Stimulated activated naive B cell treated with anti-CD40 and anti-IgM and Interleukin-4, amounts not matched to agents 10 μg/mL and 1 μg/mL and 100 μg/mL, for 72 hours (primary cell): Measurements from ENCODE around the gene PLA2G4B.
A peak's percentile ranks its signal among the peaks of the same experiment; 100 is the strongest.
"Not testable (repeated sequence)": the region's sequence is repeated elsewhere in the genome, so short reads cannot be mapped to it uniquely, and the experiment has no call there.

Experiments used
- ATAC-seq, 2 donors: fragments of 150-1000 bp; cut with Tn5 transposase; replicated peaks; 2 replicates each; pipeline ENCODE4 v1.10.0; 2021; ENCODE audit warnings: moderate library complexity in 1 of 2
- DNase-seq: peaks from one replicate; pipeline ENCODE4 v3.0.0; 2021
- H3K27ac Mint-ChIP-seq: one replicate; pipeline ENCODE4 v1.8.0; 2022; ENCODE audit warnings: mild to moderate bottlenecking, mixed read lengths
- H3K27me3 Mint-ChIP-seq, 2 donors: one replicate each; pipeline ENCODE4 v1.8.0; 2022; ENCODE audit warnings: mixed read lengths in 2 of 2
- H3K36me3 Mint-ChIP-seq, 2 donors: one replicate each; pipeline ENCODE4 v1.8.0; 2022; ENCODE audit warnings: mixed read lengths in 2 of 2, mild to moderate bottlenecking in 1 of 2
- H3K4me1 Mint-ChIP-seq, 2 donors: one replicate each; pipeline ENCODE4 v1.8.0; 2022; ENCODE audit warnings: mixed read lengths in 2 of 2, mild to moderate bottlenecking in 1 of 2
- H3K4me3 Mint-ChIP-seq, 2 donors: one replicate each; pipeline ENCODE4 v1.8.0; 2022; ENCODE audit warnings: mild to moderate bottlenecking in 2 of 2, mixed read lengths in 2 of 2, moderate library complexity in 1 of 2
- H3K9me3 Mint-ChIP-seq, 2 donors: one replicate each; pipeline ENCODE4 v1.8.0; 2022; ENCODE audit warnings: mixed read lengths in 2 of 2, mild to moderate bottlenecking in 1 of 2

PLA2G4B gene

DNA sequence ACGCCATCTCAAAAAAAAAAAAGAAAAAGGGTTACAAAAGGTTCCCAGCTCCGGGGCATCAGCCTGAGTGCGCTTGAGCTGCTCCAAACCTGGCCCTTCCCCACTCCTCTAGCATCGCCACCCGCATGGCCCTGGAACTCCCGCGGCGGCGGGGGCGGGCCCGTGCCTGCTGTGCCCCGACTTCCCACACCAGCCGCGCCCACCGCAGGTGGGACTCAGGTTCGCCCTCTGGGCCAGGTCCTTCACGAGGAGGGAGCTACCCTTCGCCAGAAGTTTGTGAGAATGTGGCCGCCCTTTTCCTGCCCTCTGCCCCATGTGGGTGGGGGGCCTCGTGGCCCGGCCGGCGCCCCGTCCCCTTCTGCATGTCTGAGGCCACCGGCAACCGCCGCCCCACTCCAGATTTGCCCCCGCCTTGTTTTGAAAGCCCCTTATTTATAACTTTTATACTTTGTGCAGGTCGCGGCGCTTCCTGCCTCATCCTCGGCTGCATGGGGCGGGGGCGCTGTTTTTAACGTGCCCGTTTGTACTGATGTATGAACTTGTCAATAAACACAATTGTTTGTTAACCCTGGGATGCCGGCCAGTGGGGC, 11.3 kb upstream of the PLA2G4B start:
- ATAC-seq, result peak; percentile 8 to 17
- no peaks in the 10 kb centered on the region for H3K9me3 Mint-ChIP-seq

DNA sequence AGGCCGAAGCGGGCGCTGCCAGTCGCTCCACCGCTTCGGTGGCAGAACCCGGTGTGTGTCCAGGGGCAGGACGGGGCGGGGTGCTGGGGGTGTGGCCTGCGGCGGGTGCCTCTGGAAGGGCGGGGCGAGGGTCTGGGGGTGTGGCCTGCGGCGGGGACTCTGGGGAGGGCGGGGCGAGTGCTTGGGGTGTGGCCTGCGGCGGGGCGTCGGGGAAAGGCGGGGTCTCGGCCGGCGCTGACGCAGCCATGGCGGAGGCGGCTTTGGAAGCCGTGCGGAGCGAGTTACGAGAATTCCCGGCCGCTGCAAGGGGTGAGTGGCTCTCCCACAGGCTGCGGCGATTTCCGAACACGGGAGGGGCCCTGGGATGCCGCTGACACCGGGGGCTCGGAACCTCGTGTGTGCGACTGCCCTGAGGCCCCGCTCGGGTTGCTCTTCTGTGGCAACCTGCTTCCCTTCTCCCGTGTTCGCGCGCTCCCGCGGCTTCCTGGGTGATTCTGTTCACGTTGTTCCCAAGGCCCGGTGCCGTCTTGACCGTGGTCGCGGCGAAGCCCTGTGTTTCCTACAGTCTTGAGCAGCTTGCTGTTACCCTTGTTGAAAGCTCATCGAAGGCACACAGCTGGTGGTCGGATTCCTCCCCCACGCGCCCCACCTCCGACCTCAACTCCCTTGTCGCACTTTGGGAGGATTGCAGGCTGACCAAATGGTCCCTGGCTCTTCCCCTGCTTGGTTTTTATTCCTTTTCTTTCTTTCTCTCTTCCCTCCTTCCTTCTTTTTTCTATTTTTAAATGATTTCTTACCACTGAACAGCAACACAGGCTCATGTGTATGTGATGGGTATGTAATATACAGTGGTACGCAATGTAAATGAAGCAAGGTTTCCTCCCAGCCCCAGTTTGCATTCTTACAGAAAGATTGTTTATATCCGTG, 10.5 kb upstream of the PLA2G4B start, which contains the start of gene JMJD7:
Gene JMJD7 (plus strand): TSS at position 213 of the 927 bp plus-strand sequence. CDS start 33 bp downstream, at position 246.
- ATAC-seq (peak; percentile 90 to 93), DNase-seq (peak; percentile 85)
- peak within 1 kb of the TSS; percentile 85 to 94 for H3K4me3 Mint-ChIP-seq
- no peaks in the 10 kb centered on the region for H3K27me3 Mint-ChIP-seq
- H3K36me3 Mint-ChIP-seq, result peaks cover 13 to 35% of the 10 kb centered on the region in 2 donors
- peak within 1 kb of the TSS; percentile 92 for H3K27ac Mint-ChIP-seq
- H3K4me1 Mint-ChIP-seq, result peaks cover 30 to 45% of the 10 kb centered on the region in 2 donors
- H3K9me3 Mint-ChIP-seq, result no peaks in the 10 kb centered on the region

More for the DNA sequence above, 11.3 kb upstream of the PLA2G4B start:
- Mint-ChIP-seq H3K27ac (peak overlapping the region; percentile 92), H3K27me3 (no peaks in the 10 kb centered on the region), H3K4me1 (peaks cover 23 to 37% of the 10 kb centered on the region in 2 donors), H3K36me3 (peaks cover 20 to 35% of the 10 kb centered on the region in 2 donors), H3K4me3 (peak overlapping the region; percentile 85 to 94)
- DNase-seq, result no peak

DNA sequence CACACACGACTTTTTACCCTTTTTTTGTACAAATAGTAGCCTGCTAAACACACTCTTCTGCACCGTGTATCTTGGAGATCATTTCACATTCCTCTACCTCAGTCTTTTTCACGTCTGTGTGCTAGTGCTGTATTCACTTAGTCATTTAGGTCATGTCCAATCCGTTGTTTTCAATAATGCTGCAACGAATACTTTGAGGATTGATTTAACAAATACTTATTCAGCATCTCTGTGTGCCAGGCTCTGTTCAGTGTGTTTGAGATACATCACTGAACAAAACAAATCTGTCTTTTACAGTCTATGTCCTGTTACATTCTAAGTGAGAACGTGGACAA, 9.9 kb upstream of the PLA2G4B start:
- peak overlapping the region; percentile 92 for H3K27ac Mint-ChIP-seq
- peaks cover 32 to 45% of the 10 kb centered on the region in 2 donors for H3K4me1 Mint-ChIP-seq

DNA sequence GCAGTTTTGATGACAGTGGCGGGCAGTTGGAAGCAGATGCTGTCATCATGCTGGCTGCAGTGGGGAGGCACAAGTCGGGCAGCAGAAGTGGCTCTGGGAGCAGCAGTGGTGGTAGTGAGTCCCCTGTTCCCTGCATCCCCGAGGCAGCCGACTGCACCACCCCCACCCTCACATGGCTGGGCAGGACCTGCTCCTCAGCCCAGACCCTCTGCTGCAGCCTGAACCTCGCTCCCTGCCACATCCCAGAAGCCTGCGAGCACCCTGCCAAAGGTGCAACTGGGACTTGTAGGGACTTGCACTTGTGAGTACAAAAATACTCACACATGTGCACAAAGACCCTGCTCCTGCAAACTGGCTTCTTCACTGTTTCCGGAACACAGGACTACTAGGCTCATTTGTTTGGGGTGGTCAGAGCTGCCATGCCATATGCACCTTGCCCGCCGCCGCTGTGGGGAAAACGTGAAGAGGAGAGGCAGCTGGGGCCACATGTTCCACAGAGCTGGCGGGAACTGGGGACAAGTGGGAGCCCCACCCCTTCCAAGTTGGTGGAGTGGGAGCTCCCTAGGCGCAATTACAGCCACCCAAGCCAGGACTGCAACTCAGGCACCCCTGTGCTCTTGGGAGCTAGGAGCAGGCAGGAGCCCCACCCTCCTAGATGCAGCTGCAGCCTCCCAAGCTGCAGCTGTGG, 8.5 kb upstream of the PLA2G4B start:
- Mint-ChIP-seq H3K9me3 (no peaks in the 10 kb centered on the region), H3K4me3 (no peak overlapping the region), H3K27me3 (no peaks in the 10 kb centered on the region), H3K36me3 (peaks cover 8 to 35% of the 10 kb centered on the region in 2 donors), H3K4me1 (peaks cover 37 to 45% of the 10 kb centered on the region in 2 donors), H3K27ac (no peak overlapping the region)
- ATAC-seq, result no peak
- DNase-seq, result no peak

More for the DNA sequence above, 9.9 kb upstream of the PLA2G4B start:
- Mint-ChIP-seq H3K4me3 (peak overlapping the region; percentile 85 to 94), H3K36me3 (peaks cover 9 to 35% of the 10 kb centered on the region in 2 donors), H3K9me3 (no peaks in the 10 kb centered on the region), H3K27me3 (no peaks in the 10 kb centered on the region)
- ATAC-seq (no peak), DNase-seq (no peak)

DNA sequence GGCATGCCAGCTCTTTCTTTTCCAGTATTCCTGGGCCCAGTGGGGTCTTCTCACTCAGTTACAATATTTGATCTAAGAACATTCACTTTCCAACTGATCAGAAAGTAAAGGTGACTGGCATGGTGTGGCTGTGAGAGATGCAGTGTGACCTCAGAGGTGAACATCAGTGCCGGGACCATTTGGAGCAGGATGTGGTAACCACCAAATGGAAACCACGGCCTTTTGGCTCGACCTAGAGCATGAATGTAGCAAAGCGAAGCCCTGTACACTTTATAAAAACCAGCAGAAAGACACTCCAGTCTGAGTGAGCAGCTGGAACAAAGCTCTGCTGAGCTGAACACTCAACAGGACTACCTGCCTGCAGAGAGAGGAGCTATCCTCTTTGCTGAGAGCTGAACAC, 7.4 kb upstream of the PLA2G4B start:
- not testable (repeated sequence) for H3K27me3 Mint-ChIP-seq, H3K4me3 Mint-ChIP-seq, DNase-seq, ATAC-seq, H3K9me3 Mint-ChIP-seq
- H3K27ac Mint-ChIP-seq, result peak overlapping the region; percentile 20
- H3K36me3 Mint-ChIP-seq, result peaks cover 12 to 37% of the 10 kb centered on the region in 2 donors
- peaks cover 38 to 45% of the 10 kb centered on the region in 2 donors for H3K4me1 Mint-ChIP-seq

DNA sequence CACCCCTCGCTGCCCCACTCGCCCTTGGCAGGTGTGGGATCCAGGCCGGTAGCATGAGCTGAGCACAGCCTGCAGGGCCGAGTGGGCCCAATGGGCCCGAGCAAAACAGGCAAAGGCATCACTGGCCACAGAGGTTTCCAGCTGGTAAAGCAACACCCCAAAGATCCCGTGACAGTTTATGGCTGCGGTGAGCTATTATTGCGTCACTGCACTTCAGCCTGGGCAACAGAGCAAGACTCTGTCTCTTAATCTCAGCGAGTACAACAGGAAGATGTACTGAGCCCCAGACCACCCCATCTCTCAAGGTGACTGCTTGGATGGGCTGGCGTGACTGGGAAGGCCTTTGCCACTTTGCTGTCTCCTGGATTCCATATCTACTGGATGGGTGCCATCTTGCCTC, 6.4 kb upstream of the PLA2G4B start:
- H3K36me3 Mint-ChIP-seq, result peaks cover 17 to 38% of the 10 kb centered on the region in 2 donors
- ATAC-seq (no peak), DNase-seq (no peak)
- no peaks in the 10 kb centered on the region for H3K27me3 Mint-ChIP-seq
- no peak overlapping the region for H3K4me3 Mint-ChIP-seq
- H3K4me1 Mint-ChIP-seq, result peaks cover 35 to 44% of the 10 kb centered on the region in 2 donors
- no peaks in the 10 kb centered on the region for H3K9me3 Mint-ChIP-seq
- no peak overlapping the region for H3K27ac Mint-ChIP-seq

DNA sequence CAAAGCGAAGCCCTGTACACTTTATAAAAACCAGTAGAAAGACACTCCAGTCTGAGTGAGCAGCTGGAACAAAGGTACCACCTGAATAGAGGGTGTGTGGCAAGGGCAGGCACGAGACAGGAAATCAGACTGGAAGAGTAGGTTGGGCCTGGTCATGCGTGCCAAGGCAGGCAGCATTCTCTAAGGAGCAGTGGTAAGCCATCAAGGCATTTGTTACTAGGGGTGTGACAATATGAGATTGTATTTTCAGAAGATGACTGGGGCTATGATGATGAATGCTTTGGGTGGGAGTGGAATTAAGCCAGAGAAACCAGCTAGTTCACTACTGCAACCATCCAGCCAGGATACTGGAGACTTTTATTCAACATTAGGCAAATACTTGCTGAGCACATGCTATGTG, 5.8 kb upstream of the PLA2G4B start:
- no peak overlapping the region for H3K27ac Mint-ChIP-seq
- H3K36me3 Mint-ChIP-seq, result peaks cover 23 to 39% of the 10 kb centered on the region in 2 donors
- H3K9me3 Mint-ChIP-seq, result no peaks in the 10 kb centered on the region
- no peaks in the 10 kb centered on the region for H3K27me3 Mint-ChIP-seq
- ATAC-seq (peak; percentile 8 to 12), DNase-seq (no peak)
- peaks cover 33 to 37% of the 10 kb centered on the region in 2 donors for H3K4me1 Mint-ChIP-seq
- no peak overlapping the region for H3K4me3 Mint-ChIP-seq

DNA sequence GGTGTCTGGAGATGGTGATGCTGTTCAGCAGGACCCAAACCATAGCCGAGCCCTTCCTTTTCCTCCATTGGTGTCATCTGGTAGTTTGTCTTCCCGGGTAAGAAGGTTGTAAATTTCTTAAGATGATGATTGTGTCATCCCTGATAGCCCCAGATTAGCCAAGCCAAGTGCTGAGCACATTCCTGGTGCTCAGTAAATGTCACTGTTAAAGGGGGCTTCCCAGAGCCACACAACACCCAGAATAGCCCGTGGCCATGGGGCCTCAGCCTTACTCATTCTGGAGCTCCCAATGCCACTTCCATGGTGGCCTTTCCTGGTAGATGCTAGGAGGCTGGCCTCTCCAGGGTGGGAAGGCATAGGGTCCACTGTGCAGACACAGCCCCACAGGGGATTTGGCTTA, 4.6 kb upstream of the PLA2G4B start:
- Mint-ChIP-seq H3K9me3 (no peaks in the 10 kb centered on the region), H3K4me3 (no peak overlapping the region)
- ATAC-seq, result no peak

DNA sequence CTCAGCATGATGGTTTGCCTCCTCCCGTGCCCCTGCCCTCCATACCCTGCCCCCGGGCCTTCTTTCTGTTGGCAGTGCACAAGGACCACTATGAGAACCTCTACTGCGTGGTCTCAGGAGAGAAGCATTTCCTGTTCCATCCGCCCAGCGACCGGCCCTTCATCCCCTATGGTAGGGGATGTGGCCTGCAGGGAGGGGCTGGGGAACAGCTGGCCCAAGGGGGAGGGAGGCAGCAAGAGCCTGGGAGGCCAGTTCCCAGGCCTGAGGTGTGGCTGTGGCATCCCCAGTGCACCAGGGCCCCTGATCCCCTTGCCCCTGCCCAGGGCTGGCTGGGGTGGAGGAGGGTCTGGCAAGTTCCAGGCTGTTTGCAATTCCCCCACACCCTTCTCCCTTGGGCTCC, 2.6 kb upstream of the PLA2G4B start:
- no peak overlapping the region for H3K4me3 Mint-ChIP-seq
- H3K27me3 Mint-ChIP-seq, result no peaks in the 10 kb centered on the region
- no peak overlapping the region for H3K27ac Mint-ChIP-seq
- peaks cover 25 to 47% of the 10 kb centered on the region in 2 donors for H3K36me3 Mint-ChIP-seq
- no peaks in the 10 kb centered on the region for H3K9me3 Mint-ChIP-seq
- no peak for DNase-seq
- ATAC-seq, result no peak
- H3K4me1 Mint-ChIP-seq, result peaks cover 18 to 22% of the 10 kb centered on the region in 2 donors

More for the DNA sequence above, 4.6 kb upstream of the PLA2G4B start:
- Mint-ChIP-seq H3K27me3 (no peaks in the 10 kb centered on the region), H3K27ac (no peak overlapping the region), H3K4me1 (peaks cover 26 to 27% of the 10 kb centered on the region in 2 donors), H3K36me3 (peaks cover 23 to 39% of the 10 kb centered on the region in 2 donors)
- DNase-seq, result no peak

DNA sequence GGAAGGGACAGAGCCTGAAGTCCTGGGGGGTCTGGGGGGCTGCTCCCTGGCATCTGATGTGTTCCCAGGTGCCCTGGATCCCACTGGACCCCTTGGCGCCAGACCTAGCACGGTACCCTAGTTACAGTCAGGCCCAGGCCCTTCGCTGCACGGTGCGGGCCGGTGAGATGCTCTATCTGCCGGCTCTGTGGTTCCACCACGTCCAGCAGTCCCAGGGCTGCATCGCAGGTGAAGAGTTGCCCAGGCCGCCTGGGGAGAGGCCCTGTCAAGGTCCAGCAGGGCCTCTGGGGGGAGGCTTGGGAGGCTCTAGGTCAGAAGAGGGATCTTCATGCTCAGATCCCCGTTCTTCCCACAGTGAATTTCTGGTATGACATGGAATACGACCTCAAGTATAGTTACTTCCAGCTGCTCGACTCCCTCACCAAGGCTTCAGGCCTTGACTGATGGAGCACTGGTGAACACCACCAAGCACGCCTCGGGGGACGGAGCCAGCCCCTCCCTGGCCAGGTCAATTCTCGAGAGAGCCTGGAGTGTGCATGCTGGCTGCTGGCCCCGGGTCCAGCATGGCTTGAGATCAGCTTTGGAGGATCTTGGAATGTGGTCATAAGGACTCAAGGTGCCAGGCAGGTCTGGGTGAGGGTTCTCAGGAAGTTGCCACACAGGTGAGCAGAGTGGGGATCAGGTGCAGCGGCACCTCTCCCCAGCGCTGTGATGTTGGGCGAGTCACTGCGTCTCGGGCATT, 1.8 kb upstream of the PLA2G4B start:
- Mint-ChIP-seq H3K36me3 (peaks cover 25 to 46% of the 10 kb centered on the region in 2 donors), H3K4me3 (no peak overlapping the region), H3K27ac (no peak overlapping the region), H3K27me3 (no peaks in the 10 kb centered on the region), H3K9me3 (no peaks in the 10 kb centered on the region), H3K4me1 (peaks cover 10 to 16% of the 10 kb centered on the region in 2 donors)
- DNase-seq (no peak), ATAC-seq (no peak)

DNA sequence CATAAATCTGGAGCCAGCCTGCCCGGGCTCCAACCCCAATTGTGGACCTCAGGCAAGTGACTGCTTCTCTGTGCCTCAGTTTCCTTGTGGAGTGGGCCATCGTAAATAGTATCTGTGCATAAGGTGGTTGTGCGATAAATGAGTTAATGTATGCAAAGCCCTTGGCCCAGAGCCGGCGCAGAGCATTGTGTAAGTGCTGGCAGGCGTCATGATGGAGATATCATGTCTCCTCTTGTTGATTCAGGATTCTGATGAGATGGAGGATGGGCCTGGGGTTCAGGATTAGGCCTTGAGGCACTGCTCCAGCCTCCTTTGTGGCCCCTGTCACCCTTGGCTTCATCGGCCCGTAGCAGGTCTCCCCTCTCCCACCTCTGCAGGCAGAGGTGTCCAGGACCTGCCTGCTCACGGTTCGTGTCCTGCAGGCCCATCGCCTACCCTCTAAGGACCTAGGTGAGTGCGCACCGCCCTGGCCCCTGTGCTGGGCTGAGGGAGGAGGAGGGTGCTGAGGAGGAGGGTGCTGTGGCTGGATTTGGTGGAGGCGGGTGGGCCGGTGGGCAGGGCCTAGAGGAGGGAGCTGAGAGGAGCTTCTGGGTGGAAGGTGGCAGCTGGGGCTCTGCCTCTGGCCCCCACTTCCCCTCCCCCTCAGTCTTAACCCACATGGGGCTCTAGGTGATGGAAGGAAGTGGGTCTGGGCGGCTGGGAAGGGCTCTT, 1.3 kb downstream of the PLA2G4B start:
- H3K4me1 Mint-ChIP-seq, result peaks cover 0 to 2% of the 10 kb centered on the region in 2 donors
- no peak overlapping the region for H3K4me3 Mint-ChIP-seq
- no peak overlapping the region for H3K27ac Mint-ChIP-seq
- ATAC-seq (no peak), DNase-seq (no peak)
- no peaks in the 10 kb centered on the region for H3K9me3 Mint-ChIP-seq
- H3K27me3 Mint-ChIP-seq, result no peaks in the 10 kb centered on the region
- H3K36me3 Mint-ChIP-seq, result peaks cover 34 to 39% of the 10 kb centered on the region in 2 donors

DNA sequence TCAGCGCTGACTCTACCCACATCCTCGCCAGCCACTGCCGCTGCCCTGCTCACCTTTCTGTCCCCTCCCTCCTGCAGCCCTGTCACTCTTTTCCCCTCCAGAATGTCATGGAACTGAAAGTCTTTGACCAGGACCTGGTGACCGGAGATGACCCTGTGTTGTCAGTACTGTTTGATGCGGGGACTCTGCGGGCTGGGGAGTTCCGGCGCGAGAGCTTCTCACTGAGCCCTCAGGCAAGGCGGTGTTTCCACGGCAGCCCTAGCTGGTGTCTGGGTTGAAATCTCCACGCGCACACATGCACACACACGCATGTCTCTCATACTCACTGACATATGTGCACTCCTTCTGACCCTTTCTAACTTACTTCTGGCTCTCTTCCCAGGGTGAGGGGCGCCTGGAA, 2.0 kb downstream of the PLA2G4B start:
- Mint-ChIP-seq H3K27me3 (no peaks in the 10 kb centered on the region), H3K36me3 (peaks cover 33 to 35% of the 10 kb centered on the region in 2 donors), H3K27ac (no peak overlapping the region), H3K4me3 (no peak overlapping the region), H3K9me3 (no peaks in the 10 kb centered on the region), H3K4me1 (no peaks in the 10 kb centered on the region)
- no peak for ATAC-seq
- DNase-seq, result no peak

DNA sequence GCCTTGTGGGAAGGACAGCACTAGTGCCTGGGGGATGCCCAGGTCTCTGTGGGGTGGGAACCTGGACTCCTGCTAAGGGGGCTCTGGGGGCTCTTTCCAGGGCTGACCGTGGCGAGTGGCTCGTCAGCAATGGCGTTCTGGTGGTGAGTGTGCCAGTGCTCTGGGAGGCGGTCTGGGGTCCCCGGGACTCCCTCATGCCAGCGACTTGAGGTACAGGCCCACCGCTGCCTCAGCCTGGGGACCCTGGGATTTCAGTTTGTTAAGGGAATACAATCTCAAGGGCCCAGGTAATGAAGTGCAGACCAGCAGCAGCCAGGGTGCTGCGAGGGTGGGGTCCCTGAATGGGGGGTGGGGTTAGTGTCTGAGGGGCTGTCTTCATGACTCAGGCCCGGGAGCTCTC, 2.5 kb downstream of the PLA2G4B start:
- H3K4me1 Mint-ChIP-seq, result no peaks in the 10 kb centered on the region
- no peak overlapping the region for H3K27ac Mint-ChIP-seq
- H3K4me3 Mint-ChIP-seq, result no peak overlapping the region
- ATAC-seq (no peak), DNase-seq (no peak)
- no peaks in the 10 kb centered on the region for H3K9me3 Mint-ChIP-seq
- H3K36me3 Mint-ChIP-seq, result peaks cover 31 to 36% of the 10 kb centered on the region in 2 donors
- H3K27me3 Mint-ChIP-seq, result no peaks in the 10 kb centered on the region
